Measurements from ENCODE around the gene COQ2.
"Not testable (repeated sequence)": the region's sequence is repeated elsewhere in the genome, so short reads cannot be mapped to it uniquely, and the experiment has no call there.

The COQ2 gene

DNA sequence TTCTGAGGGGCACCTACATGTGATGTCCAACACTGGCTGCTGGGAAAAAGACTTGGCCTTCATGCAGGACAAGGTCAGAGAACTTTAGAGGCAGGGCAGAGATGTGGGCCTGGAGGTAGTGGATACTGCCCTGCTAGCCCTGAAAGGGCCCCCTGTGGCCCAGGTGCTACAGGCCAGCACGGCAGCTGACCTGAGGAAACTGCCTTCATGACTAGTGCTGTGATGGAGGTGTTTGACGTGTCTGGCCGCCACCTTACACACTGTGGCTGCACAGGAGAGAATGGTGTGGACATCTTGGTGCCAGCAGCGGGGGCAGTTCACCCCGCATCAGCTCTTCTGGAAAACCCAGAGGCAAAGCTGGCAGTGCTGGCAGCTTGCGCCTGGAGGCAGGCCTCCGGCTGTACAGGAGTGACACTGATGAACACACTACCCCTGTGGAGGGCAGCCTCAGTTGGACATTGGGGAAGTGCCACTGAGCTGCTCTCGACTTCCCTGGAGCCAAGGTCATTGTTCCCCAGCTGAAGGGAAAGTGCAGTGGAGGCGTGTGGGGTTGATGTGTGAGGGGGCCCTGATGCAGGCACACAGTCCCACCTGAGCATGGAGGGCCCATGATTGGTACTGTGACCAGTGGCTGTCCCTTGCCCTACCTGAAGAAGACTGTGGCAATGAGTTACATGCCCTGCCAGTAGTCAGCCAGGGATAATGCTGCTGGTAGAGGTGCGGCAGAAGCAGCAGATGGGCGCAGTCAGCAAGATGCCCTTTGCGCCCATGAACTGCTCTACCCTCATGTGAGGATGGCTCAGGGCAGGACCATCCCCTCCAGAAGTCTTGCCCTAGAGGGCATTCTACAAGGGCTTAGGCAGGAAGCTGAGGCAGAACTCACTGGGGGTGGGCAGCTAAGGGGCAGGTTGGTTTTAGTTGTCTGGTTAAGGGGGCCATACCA, 36.9 kb downstream of the COQ2 start:
- no peak for DNase-seq

DNA sequence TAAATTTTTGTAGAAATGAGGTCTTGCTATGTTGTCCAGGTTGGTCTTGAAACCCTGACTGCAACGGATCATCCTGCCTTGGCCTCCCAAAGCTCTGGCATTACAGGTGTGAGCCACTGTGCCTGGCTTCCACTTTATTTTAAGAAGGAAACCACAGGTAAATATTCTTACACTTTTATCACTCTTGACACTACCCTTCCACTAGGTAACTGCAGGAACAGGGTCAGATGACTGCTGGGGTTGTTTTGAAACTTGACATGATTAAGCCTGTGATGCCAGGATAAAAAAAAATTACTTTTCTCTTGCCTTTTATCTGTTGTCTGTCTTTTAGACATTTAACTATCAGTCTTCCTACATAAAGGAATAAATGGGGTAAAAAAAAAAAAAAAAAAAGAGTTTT, 43.5 kb downstream of the COQ2 start:
- no peak for DNase-seq

DNA sequence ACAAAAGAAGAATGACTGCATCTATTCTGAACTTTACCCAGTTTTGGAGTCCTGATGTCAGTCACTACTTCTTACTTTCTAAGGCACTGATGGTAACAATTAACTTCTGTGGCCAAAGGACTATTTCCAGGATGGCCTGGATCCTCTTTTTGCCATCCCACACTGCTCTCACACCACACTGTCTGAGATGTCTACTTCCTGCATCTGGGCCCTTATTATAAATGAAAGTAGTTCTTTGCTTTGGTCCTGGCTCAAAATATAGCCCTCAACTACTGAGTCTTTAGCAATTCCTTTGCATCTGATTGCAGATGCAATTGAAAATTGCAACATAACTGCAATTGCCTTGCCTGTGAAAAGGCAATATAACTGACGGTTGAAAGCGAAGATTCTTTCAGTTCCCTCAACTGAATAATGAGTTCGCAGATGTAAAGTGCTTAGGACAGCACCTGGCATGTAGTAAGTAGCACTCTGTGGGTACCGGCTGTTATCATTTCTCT, 44.2 kb downstream of the COQ2 start:
- DNase-seq = no peak

DNA sequence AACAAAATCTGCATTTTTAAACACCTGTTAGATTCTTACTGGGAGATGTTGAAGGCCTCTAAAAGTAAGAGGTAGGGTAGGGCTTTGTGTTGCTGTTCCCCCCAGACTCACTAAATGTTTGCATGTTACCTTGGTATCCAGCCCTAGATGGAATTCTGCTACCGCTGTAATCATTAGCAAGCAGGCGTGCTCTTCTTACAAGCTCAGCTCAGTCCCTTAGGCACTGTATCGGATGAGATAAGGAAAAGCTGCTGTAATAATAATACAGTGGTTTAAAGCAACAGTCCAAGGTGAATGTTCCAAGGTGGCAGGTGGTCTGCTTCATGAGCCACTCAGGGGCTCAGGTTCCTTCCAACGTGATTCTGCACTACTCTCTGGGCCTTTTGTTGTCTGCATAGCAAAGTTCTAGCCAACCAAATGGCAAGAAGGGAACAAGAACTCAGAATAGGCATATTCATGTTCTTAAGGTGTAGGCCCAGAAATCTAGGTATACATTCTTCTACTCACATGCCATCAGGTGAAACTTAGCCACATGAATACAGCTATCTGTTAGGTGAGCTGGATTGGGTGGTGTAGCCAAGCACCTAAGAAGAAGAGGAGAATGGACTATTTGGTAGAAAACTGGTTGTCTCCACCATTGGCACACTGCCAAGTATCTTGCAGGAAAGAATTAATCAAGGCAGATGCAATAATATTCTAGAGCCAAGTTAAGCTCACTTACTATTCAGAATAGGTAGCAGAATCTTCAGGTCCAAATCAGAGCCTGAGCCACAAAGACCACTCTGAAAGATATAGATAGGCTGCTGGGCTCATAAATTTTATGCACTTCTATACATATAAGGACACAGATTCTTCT, 46.0 kb downstream of the COQ2 start:
- DNase-seq = no peak

DNA sequence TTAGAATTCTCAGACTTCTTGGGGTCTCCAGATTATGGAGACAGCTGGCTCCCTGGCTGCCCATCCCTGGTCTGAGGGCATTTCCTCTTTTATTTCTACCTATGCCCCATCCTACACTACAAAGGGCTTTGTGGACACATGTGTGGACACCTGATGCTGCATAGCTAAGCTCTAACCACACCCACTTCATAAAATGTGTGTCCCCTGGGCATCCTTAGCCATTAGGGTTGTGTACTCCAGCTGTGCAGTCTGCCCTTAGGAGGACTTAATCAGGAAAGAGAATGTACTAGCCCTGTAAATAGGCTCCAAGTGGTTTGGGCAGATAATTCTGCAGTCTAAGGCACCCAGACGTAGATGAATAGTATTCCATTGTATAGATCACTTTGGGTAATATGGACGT, 47.0 kb downstream of the COQ2 start:
- no peak for DNase-seq

DNA sequence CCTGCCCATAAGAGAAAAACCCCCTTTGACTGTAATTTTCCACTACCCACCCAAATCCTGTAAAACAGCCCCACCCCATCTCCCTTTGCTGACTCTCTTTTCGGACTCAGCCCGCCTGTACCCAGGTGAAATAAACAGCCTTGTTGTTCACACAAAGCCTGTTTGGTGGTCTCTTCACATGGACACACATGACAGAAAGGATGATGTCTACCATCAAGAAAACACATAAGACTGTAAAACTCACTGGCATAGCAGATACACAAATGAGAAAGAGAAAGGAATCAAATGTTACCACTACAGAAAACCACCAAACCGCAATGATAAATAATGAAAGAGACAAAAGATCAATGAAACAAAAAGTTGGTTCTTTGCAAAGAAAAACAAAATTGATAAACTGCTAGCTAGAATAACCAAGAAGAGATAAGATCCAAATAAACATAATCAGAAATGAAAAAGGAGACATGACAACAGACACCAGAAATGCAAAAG, 48.9 kb downstream of the COQ2 start:
- DNase-seq = not testable (repeated sequence)

DNA sequence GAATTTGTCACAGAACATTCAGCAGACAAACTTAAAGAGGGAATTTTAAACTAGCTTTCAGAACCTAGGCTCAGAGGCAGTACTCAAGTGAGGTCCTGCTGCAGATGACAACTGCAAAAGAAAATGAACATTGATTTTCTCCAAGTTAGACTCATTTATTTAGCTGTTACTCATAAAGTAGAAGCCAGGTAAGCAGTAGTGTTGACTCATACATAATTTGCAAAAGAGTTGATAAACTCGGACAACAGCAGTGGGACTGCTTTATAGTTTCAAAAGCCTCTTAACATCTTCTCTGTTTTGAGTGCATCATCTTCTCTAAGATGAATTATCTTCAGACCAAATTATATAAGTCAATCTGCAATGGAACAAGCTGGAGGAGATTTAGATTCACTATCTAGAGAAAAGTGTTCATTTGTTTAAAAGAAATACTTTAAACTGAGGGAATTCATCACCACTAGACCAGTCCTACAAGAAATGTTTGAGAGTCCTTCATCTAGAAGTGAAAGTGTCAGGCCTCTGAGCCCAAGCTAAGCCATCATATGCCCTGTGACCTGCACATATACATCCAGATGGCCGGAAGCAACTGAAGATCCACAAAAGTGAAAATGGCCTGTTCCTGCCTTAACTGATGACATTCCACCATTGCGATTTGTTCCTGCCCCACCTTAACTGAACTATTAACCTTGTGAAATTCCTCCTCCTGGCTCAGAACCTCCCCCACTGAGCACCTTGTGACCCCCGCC, 49.5 kb downstream of the COQ2 start:
- no peak for DNase-seq

DNA sequence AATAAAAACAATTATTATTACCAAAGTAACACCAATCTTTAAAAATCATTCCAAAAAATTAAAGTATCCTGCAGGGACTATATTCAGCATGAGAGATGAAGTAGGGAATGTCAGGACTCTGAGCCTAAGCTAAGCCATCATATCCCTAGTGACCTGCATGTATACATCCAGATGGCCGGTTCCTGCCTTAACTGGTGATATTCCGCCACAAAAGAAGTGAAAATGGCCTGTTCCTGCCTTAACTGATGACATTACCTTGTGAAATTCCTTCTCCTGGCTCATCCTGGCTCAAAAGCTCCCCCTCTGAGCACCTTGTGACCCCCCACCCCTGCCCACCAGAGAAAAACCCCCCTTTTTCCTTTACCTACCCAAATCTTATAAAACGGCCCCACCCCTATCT, 50.2 kb downstream of the COQ2 start:
- DNase-seq = not testable (repeated sequence)

DNA sequence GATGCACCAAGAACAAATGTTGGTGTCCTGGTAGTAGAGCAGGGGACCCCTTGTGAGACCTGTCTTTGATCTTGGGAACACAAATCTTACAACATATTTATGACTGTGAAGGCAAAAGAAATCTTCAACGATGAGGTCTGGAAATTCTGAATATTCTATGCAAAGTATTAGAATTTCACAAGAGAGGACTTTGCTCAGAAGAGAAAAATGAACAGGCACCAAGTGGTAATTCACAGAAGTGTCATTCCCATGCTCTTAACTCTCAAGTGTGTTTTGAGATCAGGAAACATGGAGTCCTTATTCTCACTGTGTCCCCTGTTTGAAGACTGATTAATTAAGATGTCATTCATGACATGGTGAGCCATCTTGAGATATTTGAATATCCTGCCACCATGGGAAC, 52.5 kb downstream of the COQ2 start:
- DNase-seq = no peak

DNA sequence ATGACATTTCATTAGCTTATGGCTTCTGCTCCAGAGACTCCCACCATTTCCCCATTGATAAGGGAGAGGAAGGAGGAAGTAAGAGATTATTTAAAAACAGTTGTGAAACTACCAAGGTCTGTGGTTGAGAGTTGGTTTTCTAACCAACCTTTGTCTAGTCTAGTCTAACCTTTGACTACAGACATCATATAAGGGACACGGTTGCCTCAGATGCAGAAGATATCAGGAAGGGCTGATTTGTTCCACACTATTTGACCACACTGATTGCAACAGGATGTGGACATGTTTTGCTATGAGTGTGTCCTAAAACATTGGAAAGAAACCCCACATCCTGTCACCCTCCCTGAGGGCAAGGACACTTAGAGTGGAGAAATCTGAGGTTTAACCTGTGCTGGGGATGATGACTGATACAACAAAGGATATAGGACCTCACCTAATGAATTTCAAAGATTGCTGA, 53.0 kb downstream of the COQ2 start:
- no peak for DNase-seq

DNA sequence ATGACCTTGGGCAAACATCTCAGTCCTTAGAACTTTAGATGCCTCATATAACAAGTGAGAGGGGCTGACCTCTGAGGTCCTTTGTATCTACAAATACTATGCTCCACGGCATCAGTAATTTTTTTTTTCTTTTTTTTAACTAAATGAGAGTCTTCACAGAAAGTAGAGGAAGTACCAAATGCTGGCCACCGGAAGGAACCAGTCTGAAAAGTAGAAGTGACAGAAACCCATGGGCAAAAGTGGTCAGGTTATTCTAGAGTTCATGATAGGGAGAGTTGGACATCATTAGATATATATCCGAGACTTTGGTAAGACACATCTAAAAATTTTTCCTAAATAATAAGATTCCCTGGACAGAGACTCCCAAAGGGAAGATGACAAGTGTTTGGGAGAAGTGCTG, 53.7 kb downstream of the COQ2 start:
- DNase-seq = no peak

DNA sequence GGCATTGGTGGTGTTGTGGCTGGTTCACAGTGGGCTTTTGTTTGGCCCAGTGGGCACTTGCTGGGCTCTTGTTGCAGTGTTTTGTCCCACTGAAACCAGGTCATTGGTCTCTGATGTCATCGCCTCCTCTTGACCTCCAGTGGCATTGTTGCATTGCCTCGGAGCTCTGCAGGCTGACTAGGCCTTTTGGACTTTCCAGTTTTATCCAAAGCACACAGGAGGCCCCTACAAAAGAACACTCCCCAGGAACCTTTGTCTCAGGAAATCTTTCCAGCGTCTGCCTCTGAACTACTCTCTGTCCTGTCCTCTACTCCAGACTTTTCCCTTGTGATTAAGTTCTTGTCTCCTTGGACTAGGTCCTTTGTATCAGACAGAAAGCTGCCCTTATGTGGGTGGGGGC, 54.8 kb downstream of the COQ2 start:
- no peak for DNase-seq

DNA sequence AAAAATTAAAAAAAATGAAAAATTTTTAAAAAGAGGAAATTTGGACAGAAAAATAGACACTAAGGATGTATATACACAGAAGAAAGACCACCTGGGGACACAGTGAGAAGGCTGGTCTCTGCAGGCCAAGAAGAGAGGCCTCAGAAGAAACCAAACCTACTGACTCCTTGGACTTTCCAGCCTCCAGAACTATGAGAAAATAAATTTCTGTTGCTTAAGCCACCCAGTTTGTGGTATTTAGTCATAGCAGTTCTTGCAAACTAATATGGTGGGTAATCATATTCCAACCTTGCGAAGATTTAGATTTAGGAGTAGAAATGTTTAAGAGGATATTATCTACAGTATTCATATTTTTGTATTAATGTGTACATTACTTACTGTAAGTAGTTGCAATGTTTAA, 56.4 kb downstream of the COQ2 start:
- no peak for DNase-seq

DNA sequence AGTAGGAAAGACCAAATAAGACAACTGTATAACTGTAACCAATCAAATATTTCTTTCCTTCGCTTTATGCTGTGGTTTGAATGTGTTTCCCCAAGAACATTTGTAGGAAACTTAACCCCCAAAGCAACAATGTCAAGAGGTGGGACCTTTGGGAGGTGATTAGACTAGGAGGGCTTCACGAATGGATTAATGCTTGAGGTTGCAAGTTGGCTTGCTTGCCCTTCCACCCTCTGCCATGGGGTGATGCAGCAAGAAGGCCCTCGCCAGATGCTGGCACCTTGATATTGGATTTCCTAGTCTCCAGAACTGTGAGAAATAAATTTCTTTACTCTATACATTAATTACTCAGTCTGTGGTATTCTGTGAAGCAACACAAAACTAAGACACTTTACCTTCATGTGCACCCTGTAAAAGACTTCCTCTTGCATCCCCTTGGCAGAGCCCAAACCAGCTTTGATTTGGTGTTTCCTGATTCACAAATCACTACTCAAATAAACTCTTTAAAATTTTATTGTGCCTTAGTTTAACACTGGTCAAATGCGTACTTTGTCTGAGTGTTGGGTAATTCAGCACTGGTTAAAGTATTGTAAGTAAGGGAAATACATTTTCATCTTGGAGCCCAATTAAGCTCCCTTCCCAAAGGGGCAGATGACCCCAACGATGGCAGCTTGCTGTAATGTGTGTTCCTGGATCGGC, 59.9 kb downstream of the COQ2 start:
- DNase-seq = no peak

DNA sequence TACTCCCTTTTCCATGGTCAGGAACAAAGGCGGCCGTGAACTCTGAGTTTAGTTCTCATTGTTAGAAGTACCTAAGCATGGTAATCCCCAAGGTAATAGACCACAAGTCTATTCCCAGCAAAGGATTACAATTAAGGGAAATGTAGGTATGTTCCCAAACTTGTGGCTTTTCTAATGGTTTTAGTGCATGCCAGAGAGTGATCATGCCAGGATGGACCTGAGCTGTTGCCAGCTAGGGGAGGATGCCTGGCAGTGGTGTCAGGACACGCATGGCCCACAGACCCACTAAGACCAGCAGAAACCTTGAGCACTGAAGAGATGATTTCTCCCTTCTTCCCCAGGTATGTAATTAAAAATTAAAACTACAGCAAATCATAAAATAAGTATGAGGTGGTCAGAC, 60.8 kb downstream of the COQ2 start:
- DNase-seq = no peak

DNA sequence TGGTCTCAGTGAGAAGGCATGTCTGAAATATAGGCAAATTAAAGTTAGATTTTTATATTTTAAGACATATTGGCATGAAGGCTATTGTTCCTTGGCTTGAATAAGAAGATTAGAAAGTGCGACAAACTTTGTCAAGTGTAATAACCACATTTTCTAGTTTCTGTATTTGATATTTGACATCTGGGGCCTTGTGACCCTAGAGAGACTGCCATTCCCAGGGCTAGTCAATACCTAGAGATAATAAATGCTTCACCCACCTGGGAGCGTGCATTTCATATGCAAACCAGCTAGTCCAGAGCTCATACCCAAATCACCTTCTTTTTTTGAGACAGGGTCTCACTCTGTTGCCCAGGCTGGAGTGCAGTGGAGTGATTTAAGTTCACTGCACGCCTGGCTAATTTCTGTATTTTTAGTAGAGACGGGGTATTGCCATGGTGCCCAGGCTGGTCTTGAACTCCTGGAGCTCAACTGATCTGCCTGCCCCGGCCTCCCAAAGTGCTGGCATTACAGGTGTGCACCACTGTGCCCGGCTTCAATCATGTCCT, 62.6 kb downstream of the COQ2 start:
- DNase-seq = no peak

DNA sequence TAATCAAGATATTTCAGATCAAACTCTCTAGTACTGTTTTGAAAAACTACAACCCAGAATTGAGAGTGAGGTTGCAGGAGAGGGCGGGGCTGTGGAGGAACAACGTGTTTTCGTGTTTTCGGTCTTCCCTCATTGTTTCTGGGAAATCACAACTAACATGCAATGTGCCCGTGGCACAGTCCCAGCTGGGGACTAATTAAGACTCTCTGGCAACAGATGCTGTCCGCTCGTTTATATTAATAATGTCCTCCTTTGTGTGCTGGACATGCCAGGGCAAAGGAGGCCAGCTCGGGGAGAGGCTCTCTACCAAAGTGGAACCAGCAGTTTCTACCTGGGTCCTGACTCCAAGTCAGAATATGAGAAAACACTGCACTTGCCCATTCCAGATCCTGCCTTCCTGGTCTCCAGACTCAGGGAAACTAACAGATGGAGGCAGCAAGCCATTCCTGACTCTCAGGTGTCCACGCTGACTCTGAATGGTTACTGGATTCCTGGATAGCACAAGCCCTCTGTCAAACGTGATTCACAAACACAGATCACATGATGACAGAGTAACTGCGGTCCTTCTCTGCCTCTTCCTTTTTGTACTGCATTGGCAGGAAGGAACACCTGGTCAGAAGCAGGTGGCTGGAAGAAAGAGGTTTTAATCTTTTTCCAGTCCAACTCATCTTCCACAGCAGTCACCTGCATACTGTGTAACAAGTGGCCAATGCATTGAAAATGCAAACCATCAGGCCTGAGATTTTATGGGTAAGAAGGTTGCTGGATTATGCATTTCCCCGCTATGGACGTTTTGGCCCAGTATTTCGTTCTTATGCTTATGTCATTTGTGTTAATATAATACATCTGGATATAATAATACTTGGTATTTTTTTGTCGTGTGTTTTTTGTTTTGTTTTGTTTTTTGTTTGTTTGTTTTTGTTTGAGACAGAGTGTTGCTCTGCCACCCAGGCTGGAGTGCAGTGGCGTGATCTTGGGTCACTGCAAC, 65.0 kb downstream of the COQ2 start:
- DNase-seq = no peak

DNA sequence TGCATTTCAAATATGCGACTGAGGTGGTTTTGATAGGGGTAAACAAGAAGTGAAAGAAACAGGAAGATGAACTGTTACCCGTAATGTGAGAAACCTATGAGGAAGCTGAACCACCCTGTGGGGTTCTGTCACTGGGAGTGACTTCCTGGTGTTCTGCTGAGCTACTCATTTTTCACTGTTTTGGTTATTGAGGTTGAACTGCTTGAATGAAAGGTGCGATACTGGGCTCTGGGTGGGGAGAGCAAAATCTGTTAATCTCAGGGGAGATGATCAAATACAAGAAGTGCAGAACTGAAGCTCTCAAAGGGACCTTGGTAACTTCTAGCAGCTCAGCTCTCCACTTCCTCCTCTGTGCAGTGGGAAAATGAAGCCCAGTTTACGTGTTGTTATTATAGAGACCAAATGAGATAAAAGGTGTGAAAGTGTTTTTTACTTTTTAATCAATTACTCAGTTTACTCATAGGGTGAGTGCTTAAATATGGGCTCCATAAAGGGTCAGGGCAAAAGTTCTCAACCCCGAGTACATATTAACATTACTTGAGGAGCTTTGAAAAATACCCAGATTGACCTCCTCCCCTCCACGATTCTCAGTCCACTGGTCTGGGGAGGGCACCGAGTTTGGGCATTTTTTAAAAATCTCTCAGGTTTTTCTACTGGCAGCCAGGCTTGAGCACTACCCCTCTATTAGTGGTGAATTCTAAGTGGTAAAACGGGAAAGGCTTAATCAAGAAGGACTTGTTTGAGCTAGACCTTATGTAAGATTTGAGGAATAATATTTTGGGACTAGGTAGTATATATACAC, 66.7 kb downstream of the COQ2 start:
- no peak for DNase-seq

DNA sequence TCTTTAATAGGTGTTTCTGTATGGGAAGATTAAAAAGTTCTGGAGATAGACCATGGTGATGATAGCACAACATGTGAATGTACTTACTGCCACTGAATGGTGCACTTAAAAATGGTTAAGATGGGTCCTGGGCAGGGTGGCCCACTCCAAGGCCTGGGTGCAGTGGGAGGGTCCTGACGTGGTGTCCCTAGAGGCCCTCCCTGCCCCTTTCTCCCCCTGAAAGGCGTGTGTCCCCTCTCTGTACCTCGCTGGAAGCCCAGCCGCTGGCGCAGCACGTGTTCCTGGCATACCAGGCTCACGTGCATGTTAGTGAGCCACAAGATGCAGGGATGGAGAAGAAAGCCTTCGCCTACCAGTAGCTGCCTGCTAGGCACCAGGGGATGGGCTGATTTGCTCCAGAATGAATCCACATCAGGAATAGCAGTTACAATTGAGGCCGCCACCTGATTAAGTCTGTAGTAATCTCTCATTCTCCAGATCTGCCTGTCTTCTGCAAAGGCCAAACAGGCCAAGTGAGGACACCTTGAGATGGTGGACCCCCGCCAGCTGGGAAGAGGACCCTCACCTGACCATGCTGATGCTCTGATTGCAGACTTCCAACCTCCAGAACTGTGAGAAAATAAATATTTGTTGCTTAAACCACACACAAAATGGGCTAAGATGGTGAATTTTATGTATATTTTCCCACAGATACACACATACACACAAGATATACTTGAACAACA, 67.5 kb downstream of the COQ2 start:
- no peak for DNase-seq

Data from NCI-H1436 treated with DMSO at 0.1 percent for 48 hours (cell line).